Stimulated activated CD8-positive, alpha-beta memory T cell treated with anti-CD3 and anti-CD28 coated beads, Interleukin-2, amount 100 ng/mL, for 48 hours (primary cell): Measurements from ENCODE around the gene PSG6.
"Not testable (repeated sequence)": the region's sequence is repeated elsewhere in the genome, so short reads cannot be mapped to it uniquely, and the experiment has no call there.

Source experiments
- DNase-seq, 2 donors: peaks; one replicate each; pipeline ENCODE4 v3.0.0-alpha.2; 2020; ENCODE audit warnings: low read depth in 2 of 2

Gene PSG6

DNA sequence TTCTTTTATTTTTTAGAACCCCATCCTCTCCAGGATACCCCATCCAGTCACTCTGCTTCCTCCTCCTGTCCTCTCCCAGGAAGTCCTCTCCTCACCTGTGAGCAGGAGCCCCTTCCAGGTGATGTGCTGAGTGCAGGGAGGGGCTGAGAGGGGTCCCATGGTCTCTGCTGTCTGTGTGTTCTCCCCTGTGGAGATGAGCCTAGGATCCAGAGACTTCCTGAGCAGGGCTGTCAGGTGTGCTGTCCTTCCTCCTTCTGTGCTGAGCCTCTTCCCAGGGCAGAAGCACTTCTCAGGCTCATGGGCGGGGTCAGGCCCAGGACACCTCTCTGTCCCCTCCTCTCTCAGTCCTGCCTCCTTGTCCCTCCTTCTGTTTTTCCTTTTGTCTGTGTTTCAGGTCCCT lies at the start of gene PSG6:
Gene PSG6 (minus strand): TSS at position 261 of the 400 bp plus-strand sequence. CDS start 102 bp downstream, at position 159.
- DNase-seq, result not testable (repeated sequence)

DNA sequence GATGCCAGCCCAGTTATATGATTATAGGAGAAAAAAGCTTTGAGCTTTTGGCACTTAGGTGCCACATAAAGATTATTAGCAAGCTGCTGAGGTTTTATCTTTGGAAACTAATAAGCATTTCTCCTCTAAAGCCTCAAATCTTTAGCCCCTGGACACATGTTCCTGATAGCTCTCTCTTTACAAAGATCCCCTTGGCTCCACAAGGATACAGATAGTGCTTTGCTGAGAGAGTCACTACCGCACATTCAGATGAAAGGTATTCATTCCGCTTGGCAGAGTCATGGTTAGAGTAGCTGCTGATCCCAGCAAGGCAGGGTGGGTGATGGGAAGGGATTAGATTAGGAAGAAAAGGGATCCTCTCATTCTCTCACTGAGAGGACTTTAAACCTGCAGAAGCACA lies 47.5 kb upstream of the PSG6 start:
- no peak for DNase-seq

DNA sequence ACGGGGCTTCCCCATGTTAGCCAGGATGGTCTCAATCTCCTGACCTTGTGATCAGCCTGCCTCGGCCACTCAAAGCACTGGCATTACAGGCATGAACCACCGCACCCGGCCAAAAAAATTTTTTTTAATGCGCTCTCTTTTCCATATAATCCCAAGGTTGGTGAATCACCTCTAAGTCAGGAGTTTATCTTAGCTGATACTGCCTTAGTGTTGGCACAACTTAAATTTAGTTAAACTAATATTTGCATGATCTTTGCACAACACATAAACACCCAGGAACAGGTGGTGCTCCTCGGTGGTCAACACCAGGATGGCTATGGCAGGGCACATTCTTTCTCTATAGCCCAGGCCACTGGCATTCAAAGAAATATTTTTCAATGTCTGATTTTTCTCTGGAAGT lies 43.4 kb upstream of the PSG6 start:
- no peak for DNase-seq

DNA sequence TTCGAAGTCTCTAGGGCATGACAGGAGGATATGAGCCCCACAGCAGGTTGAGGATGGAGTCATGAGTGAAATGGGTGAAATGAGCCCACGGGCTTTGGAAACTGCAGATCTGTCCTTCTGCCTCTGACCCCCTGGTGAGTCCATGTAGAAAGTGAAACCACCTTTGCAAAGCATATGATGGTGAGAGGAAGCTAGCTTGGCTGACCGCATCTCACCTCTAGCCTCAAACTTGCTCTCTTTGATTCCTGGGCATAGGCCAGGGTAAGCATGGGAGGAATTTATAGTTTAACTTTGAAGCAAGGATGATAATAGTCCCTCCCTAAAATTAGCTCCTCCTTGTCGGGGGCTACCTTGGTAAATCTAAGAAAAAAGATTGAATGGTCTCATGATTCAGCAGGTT lies 34.4 kb upstream of the PSG6 start:
- not testable (repeated sequence) for DNase-seq

DNA sequence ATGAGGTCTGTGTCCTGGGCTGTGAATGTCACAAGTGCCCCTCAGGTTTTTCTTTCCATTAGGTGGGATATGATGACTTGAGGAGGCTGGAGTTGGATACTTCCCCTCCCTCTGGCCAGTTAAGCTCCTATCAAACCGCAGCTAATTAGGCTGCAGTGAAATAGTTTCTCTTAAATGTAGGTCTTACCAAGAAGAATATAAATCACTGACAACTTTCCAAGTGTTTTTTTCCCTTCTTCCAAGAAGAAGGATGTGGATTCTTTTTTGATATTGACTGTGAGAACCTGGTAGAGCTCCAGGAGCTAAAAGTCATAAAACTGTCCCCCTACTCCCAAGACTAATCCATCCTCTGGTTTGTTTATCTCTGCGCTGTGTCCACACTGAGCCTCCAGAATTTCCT lies 33.8 kb upstream of the PSG6 start:
- DNase-seq, result not testable (repeated sequence)

DNA sequence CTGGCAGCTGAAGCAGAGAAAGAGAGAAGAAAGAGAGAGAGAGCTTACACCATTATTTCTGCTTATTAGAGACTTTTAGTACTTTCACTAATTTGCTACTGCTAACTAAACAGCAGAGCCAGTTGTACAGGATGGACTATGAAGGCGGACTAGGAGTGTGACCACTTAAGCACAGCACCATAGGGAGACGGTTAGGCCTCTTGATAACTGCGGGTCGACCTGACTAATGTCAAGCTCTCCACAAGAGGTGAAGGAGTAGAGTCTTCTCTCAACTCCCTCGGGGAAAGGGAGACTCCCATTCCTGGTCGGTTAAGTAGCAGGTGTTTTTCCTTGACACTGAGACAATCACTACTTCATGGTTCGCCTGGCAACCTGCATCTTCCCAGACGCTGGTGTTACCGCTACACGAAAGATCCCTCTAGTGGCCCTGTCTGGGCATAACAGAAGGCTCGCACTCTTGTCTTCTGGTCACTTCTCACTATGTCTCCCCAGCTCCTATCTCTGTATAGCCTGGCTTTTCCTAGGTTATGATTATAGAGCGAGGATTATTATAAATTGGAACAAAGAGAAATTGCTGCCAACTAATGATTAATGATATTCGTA lies 24.6 kb upstream of the PSG6 start:
- DNase-seq, result no peak

DNA sequence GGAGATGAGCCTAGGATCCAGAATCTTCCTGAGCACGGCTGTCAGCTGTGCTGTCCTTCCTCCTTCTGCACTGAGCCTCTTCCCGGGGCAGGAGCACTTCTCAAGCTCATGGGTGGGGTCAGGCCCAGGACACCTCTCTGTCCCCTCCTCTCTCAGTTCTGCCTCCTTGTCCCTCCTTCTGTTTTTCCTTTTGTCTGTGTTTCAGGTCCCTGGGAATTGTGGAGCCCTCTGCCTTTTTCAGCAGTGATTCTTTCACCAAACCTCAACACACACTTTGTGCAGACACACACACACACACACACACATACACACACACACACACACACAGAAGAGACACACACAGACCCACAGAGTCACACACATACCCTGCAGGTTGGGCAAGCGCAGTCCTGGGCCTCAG lies 19.4 kb upstream of the PSG6 start, which contains the start of gene PSG7:
Gene PSG7 (minus strand): TSS at position 101 of the 400 bp plus-strand sequence. CDS start 131 bp downstream, outside the sequence.
- not testable (repeated sequence) for DNase-seq

DNA sequence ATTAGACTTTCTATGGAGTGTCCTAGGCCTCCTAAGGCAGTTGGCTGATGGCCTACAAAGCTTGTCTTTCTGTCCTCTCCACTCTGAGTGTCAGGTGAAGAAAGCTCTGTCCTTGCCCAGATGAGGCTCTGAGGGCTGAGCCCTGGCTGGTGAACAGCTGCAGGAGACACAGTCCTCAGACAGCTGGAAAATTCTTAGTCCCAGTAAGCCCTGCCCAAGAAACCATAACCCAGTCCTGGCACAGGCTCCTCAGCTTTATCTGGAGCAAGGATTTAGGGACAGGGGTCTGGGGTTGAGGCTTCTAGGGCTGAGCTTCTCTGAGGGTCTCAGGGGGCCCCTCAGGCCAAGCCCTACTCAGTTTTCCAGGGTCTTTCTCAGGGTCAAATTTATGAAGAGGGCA lies 17.0 kb upstream of the PSG6 start:
- not testable (repeated sequence) for DNase-seq

DNA sequence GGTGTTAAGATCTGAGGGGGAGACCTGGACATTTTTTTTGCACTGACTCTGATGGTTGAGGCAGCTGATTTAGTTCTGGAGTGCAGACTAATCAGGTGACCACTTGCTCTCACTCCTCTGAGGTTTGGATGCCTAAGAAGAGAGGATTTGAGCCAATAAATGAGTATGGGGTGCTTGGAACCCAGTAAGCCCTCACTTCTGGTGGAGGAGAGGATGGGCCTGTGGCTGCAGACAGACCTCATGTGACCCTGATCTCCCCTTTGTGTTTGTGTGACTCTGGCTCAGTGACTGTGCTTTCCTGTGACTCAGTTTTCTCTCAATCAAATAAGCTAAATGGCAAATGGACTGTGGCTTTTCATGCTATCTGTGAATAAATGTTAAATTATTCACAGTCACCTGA lies 16.5 kb upstream of the PSG6 start:
- DNase-seq, result not testable (repeated sequence)

DNA sequence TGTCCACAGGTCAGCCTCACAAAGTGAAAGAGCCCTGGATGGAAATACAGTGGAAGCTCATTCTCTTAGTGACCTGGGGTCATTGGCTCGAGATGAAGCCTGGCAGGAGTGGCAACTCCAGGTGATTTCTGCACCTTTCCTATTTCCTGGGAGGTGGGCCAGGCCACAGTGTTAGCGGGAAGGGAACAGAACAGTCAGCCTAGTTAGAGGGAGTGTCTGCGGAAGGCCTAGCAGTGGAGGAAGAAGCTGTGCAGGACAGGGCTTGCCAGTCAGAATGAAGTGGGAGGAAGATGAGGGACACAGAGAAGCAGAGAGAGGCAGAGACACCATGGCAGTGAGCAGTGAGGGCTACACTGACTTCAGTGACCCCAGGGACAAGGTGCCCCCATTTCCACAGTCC lies 15.7 kb upstream of the PSG6 start:
- DNase-seq, result not testable (repeated sequence)

DNA sequence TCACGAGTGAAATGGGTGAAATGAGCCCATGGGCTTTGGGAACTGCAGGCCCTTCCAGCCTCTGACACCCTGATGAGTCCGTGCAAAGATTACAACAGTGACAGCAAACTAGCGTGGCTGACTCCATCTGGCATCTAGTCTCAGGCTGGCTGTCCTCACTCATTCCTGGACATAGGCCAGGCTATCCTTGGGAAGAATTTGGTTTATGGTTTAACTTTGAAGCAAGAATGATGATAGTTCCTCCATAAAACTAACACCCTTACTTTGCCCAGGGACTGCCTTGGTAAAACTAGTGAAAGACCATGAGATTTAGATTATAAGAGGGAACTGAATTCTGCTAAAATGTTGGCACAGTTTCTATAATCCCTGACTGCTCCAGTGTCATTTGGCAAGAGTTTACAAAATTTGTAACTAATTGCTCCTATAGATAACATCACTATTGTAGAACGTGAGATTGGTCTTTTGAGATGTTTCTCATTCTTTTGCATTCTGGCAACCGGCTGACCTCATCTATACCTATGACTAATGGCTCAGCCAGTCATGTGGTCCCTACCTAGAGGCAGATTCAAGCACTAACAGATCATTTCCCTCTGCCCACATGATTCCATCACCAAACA lies 14.9 kb upstream of the PSG6 start:
- DNase-seq, result not testable (repeated sequence)

DNA sequence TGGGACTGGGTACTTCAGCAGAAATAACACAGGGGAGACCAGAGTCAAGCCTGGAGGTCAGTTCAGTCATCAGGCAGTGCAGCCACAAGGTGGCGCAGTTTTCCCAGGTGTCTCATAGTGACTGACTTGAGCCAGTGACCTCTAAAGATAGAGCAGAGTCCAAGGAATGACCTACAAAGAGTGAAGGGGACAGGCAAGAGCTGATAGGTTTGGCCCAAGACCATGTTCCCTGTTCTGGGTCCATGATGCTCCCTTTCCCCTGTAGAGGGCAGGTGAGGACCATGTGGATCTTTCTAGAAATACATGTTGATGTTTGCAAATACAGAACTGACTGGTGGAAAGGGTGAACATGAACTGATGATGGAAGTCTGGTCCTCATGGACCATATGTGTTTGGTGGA lies 12.5 kb upstream of the PSG6 start:
- peak; percentile 24 to 37 for DNase-seq

DNA sequence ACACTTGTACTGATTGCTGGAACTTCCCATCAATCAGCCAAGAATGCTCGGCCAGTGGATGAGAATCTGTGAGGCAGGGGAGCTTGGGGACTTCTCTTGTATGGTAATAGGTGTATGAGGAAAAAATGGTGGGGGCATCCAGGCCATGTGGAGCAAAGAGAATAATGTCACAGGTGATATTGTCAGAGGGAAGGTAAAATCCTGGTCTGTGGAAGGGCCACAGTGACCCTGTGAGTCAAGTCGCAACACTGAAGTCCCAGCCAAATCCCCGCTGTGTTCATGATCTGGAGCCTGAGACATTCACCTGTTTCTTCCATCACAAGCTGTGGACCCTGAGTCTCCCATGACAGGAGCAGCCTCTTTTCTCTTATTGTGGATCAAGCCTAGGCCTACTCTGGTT lies 11.2 kb upstream of the PSG6 start:
- no peak for DNase-seq

DNA sequence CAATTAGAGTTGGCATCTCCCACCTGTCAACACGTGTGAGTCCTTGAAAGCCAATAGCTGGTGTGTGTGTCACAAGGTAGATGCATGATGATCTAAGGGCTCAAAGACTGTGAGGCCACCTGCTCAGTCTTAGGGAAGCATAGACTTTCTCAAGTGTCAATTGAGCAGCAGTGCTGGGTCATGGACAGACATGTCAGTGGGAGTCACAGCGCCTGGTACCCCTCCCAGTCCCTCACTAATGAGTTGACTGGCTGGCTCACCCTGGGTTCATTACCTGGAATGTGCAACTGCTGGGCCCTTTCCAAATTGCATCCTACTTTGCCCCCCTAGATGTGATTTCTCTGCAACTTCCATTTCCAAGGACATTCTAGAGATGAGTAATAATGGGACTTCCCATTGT lies 9.1 kb upstream of the PSG6 start:
- DNase-seq, result no peak

DNA sequence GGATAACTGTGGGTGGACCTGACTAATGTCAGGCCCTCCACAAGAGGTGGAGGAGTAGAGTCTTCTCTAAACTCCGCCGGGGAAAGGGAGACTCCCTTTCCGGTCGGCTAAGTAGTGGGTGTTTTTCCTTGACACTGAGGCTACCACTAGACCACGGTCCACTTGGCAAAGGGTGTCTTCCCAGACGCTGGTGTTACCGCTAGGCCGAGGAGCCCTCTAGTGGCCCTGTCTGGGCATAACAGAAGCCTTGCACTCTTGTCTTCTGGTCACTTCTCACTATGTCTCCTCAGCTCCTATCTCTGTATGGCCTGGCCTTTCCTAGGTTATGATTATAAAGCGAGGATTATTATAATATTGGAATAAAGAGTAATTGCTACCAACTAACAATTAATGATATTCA lies 5.4 kb upstream of the PSG6 start:
- peak in 1 of 2 donors; percentile 29 for DNase-seq

DNA sequence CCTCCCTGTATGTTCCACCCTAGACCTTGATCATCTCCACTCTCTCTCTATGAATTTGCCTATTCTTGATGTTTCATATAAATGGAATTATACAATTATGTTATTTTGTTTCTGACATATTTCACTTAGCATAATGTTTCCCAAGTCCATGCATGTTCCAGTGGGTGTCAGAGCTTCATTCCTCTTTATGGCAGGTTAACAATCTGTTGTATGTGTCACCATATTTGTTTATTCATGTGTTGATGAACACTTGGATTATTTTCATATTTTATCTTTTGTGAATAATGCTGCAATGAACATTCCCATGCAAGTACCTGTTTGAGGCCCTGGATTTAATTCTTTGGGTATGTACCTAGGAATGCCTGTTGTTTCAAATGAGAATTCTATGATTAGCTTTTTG lies 3.3 kb upstream of the PSG6 start:
- not testable (repeated sequence) for DNase-seq

DNA sequence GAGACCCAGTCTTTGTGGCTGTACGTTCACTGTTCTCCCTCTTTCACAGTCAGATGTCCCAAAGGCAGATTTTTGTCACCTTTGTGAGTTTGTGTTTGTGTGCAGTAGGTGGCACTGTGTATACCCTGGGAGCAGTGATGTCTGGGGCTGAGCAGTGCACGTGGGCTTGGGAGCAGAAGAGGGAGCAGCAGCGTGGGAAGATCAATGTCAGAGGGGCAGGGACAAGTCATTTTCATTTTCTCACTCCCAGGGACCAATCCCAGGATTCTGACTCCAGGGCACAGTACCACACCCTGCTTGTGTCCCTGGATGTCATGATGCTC lies 2.0 kb upstream of the PSG6 start:
- no peak for DNase-seq

DNA sequence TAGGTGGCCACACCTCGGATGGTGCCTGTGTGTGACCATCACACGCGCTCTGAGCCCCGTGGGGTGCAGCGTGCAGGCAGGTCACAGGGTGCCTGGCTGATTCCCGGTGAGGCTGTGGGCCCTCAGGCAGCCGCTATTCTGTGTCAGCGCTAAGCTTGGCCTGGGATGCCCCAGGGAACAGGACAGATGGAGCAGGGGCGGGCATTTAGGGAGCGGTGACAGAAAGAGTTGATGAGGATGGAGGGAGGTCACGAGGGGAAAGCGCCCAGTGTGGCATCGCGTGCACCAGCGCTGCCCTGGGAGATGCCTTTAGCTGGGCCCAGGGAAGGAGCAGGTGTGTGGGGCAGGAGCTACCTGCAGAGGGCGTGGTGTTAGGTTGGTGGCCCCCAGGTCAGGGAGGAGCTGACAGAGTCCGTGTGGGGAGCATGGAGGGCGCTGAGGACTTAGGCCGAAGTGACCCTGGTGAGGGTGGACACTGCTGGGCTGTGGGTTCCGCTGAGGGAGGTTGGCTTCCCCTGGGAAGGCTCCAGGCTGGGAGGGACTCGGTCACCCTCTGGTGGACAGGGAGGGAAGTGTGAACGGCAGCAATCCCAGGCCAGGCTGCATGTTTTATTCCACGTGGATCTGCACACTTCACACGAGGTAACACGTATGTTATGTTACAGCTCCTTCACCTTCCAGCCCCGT lies 1.5 kb upstream of the PSG6 start:
- DNase-seq, result not testable (repeated sequence)

DNA sequence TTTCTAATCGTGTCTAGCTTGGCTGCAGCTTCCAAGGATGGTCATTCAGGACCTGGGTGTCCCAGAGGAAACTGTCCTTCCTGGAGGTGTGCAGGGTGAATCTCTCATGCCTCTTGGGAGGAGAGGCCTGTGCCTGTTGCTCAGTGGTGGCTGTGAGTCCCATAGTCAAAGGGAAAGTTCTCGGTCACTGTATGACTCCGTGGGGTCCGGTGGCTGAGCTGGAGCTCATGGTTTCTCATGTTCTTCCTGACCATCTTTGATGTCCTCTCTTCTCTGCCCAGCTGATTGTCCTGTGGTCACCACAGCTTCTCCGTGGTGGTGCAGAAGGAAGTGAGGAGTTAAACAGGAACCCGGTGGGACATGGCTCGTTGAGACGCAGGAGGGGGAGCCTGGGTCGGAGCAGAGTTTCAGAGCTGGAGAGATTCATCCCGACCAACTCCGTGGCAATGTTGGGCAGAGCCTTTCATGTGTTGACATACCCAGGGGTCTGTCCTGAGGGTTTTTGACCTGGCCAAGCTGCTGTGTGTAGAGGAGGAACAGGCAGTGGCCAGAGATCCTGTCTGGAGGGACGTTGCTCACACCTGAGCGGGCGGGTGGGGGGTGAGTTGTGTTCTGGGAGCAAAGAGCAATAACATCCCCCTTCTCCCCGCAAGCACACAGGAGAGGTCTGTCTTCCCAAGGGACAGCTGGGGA lies 829 bp upstream of the PSG6 start:
- DNase-seq, result not testable (repeated sequence)

DNA sequence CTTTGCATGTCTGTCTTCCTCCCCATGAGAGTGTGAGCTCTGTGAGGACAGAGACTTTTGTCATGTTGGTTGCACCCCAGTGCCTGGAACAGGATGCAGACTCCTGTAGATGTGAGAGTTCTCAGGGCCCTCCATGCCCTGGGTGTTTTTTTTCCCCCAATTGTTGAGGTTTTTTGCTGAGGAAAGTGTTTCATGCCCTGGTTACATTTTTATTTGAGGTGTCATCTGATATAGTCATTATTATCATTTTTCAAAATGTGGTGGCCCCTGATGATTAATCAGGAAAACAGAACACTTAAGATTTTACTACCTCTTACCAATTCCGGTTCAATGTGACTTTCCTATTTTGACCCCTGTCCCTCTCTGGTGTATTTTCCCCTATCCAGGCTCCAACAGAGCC lies 763 bp downstream of the PSG6 start:
- not testable (repeated sequence) for DNase-seq

DNA sequence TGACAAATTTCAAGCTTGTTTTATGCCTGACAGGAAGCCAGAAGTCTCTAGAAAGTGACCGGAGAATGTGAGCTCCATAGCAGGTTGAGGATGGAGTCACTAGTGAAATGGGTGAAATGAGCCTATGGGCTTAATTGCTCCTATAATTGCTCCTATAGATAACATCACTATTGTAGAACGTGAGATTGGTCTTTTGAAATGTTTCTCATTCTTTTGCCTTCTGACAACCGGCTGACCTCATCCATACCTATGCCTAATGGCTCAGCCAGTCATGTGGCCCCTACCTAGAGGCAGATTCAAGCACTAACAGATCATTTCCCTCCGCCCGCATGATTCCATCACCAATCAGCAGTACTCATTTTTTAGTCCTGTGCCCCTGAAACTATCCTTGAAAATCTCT lies 4.2 kb downstream of the PSG6 start:
- not testable (repeated sequence) for DNase-seq

DNA sequence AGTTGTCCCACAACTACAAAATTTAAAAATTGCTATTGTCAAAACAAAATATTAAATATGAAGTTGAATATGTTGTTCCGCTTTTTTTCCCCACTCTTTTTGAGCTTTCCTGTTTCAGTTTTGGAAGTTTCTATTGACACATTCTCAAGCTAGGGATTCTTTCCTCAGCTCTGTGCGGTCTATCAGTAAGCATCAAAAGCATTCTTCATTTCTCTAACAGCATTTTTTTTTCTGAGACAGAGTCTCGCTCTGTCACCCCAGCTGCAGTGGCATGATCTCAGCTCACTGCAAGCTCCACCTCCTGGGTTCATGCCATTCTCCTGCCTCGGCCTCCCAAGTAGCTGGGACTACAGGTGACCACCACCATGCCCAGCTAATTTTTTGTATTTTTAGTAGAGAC lies 4.8 kb downstream of the PSG6 start:
- DNase-seq, result not testable (repeated sequence)

DNA sequence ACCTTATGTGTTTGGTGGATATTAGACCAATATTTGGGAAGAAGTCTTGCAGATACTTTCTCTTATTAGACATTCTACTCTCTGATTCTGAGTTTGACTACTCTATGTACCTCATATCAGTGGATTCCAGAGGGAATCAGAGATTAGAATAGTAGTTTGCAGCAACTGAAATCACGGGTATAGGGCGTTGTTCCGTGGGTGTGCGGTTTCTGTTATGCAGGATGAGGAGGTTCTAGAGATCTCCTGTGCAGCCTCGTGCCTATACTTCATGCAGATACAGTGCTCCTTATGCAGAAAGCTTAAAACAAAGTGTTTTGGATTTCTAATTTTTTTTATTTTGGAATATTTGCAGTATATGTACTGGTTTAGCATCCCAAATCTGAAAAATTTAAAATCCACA lies 6.0 kb downstream of the PSG6 start:
- DNase-seq, result not testable (repeated sequence)
